ENCODE measurements around the gene KCTD4.

- no peak for TF ChIP-seq SMC3 (IDR thresholded peaks at IDR 0.05; ENCODE audit: borderline replicate concordance, low read length)
- no peak for TF ChIP-seq CTCF (IDR thresholded peaks at IDR 0.05 in 2 of 3, conservative IDR thresholded peaks at IDR 0.05 in 1 of 3; ENCODE audit: control insufficient read depth in 2 of 3, extremely low read depth in 1 of 3, insufficient read depth in 1 of 3, low read depth in 3 of 3, low read length in 3 of 3)
- TF ChIP-seq USF2 (IDR thresholded peaks at IDR 0.05; ENCODE audit: borderline replicate concordance, low read depth, low read length), result no peak
- TF ChIP-seq EZH2 (IDR thresholded peaks at IDR 0.05; ENCODE audit: borderline replicate concordance, control insufficient read depth, low read depth, low read length), result no peak
- TF ChIP-seq ELK1 (IDR thresholded peaks at IDR 0.05; ENCODE audit: low read depth, low read length), result no peak
- TF ChIP-seq MAX (IDR thresholded peaks at IDR 0.05; ENCODE audit: low read depth, low read length), result no peak
Measured at GRCh38 chr13:45174478-45174877, 26.4 kb downstream of the KCTD4 start.

Data from GM12878 (cell line).